H9 (cell line): ENCODE results near the gene PIEZO2. TPM values are rescaled to one million over a fixed set of nuclear protein-coding genes. Genes with fewer than 3 reads are reported as not detected.

Experiments used
- DNase-seq: peaks from one replicate; pipeline ENCODE4 v3.0.0-alpha.2; 2017
- H2AFZ ChIP-seq: one replicate; pipeline ENCODE4 v1.6.1; 2013; ENCODE audit warnings: mild to moderate bottlenecking, low read length, control low read depth, moderate library complexity
- H2AK5ac ChIP-seq: 2 replicates; pipeline ENCODE4 v1.6.1; 2013; ENCODE audit warnings: low read length, control low read depth, mixed read lengths; ENCODE audit not compliant: insufficient read length
- H2BK120ac ChIP-seq: one replicate; pipeline ENCODE4 v1.6.1; 2013; ENCODE audit warnings: low read depth, mild to moderate bottlenecking, low read length, control low read depth, inconsistent platforms; ENCODE audit not compliant: poor library complexity, severe bottlenecking
- H2BK12ac ChIP-seq: 2 replicates; pipeline ENCODE4 v1.6.1; 2013; ENCODE audit warnings: low read length, control low read depth, mixed read lengths, low read depth; ENCODE audit not compliant: insufficient read length
- H2BK15ac ChIP-seq: 2 replicates; pipeline ENCODE4 v1.6.1; 2013; ENCODE audit warnings: low read depth, low read length, control low read depth
- H2BK20ac ChIP-seq: one replicate; pipeline ENCODE4 v1.6.1; 2013; ENCODE audit warnings: low read depth, mild to moderate bottlenecking, low read length, control low read depth, inconsistent platforms; ENCODE audit not compliant: poor library complexity, severe bottlenecking
- H2BK5ac ChIP-seq: 2 replicates; pipeline ENCODE4 v1.6.1; 2013; ENCODE audit warnings: low read length, control low read depth, mixed read lengths; ENCODE audit not compliant: insufficient read length
- H3K14ac ChIP-seq: 2 replicates; pipeline ENCODE4 v1.6.1; 2013; ENCODE audit warnings: low read length, control low read depth; ENCODE audit not compliant: insufficient read depth
- H3K18ac ChIP-seq: 2 replicates; pipeline ENCODE4 v1.6.1; 2013; ENCODE audit warnings: low read depth, mild to moderate bottlenecking, mixed read lengths, low read length, control low read depth; ENCODE audit not compliant: insufficient read length
- H3K23ac ChIP-seq: 2 replicates; pipeline ENCODE4 v1.6.1; 2013; ENCODE audit warnings: low read length, control low read depth, mixed read lengths, low read depth; ENCODE audit not compliant: insufficient read length
- H3K23me2 ChIP-seq: 2 replicates; pipeline ENCODE4 v1.6.1; 2013; ENCODE audit warnings: low read depth, mild to moderate bottlenecking, mixed read lengths, low read length, control low read depth; ENCODE audit not compliant: insufficient read length, poor library complexity, severe bottlenecking
- H3K27ac ChIP-seq: 2 replicates; pipeline ENCODE4 v1.5.1; 2013; ENCODE audit warnings: low read length, control low read depth, mixed read lengths, low read depth; ENCODE audit not compliant: insufficient read length
- H3K27me3 ChIP-seq: 2 replicates; pipeline ENCODE4 v1.6.1; 2013; ENCODE audit warnings: low read length, control low read depth, inconsistent platforms; ENCODE audit not compliant: insufficient read depth
- H3K4ac ChIP-seq: 2 replicates; pipeline ENCODE4 v1.6.1; 2013; ENCODE audit warnings: low read depth, mild to moderate bottlenecking, control low read depth, inconsistent platforms, low read length, moderate library complexity
- H3K4me1 ChIP-seq: 2 replicates; pipeline ENCODE4 v1.6.1; 2013; ENCODE audit warnings: low read length, control low read depth, inconsistent platforms; ENCODE audit not compliant: insufficient read depth
- H3K4me2 ChIP-seq: 2 replicates; pipeline ENCODE4 v1.6.1; 2013; ENCODE audit warnings: low read length, control low read depth, mixed read lengths; ENCODE audit not compliant: insufficient read length, insufficient read depth
- H3K56ac ChIP-seq: 2 replicates; pipeline ENCODE4 v1.6.1; 2013; ENCODE audit warnings: low read depth, mild to moderate bottlenecking, mixed read lengths, low read length, control low read depth; ENCODE audit not compliant: insufficient read length
- H3K79me1 ChIP-seq: 2 replicates; pipeline ENCODE4 v1.6.1; 2013; ENCODE audit warnings: low read depth, mild to moderate bottlenecking, moderate library complexity, low read length, control low read depth, inconsistent platforms; ENCODE audit not compliant: insufficient read depth, poor library complexity, severe bottlenecking
- H3K79me2 ChIP-seq: 2 replicates; pipeline ENCODE4 v1.6.1; 2013; ENCODE audit warnings: low read length, control low read depth, inconsistent platforms; ENCODE audit not compliant: insufficient read depth
- H3K9ac ChIP-seq: 2 replicates; pipeline ENCODE4 v1.6.1; 2013; ENCODE audit warnings: low read length, control low read depth, mixed read lengths; ENCODE audit not compliant: insufficient read length; ENCODE audit errors: extremely low read depth
- H3K9me3 ChIP-seq: one replicate; pipeline ENCODE4 v1.6.1; 2013; ENCODE audit warnings: low read depth, low read length, inconsistent platforms; ENCODE audit not compliant: control insufficient read depth
- H3T11ph ChIP-seq: one replicate; pipeline ENCODE4 v1.6.1; 2013; ENCODE audit warnings: mild to moderate bottlenecking, low read length, control low read depth, inconsistent platforms
- H4K20me1 ChIP-seq: one replicate; pipeline ENCODE4 v1.6.1; 2013; ENCODE audit not compliant: control insufficient read depth, insufficient read length, insufficient read depth
- H4K5ac ChIP-seq: 2 replicates; pipeline ENCODE4 v1.6.1; 2013; ENCODE audit warnings: low read depth, mild to moderate bottlenecking, mixed read lengths, low read length, control low read depth; ENCODE audit not compliant: insufficient read length
- H4K8ac ChIP-seq: replicated peaks from 2 replicates; pipeline ENCODE4 v1.6.1; 2013; ENCODE audit warnings: low read length, control low read depth, mixed read lengths, low read depth; ENCODE audit not compliant: insufficient read length
- H4K91ac ChIP-seq: 2 replicates; pipeline ENCODE4 v1.6.1; 2013; ENCODE audit warnings: low read depth, mild to moderate bottlenecking, moderate library complexity, mixed read lengths, low read length, control low read depth; ENCODE audit not compliant: insufficient read length
- H3K27ac Mint-ChIP-seq, 3 experiments: 2 replicates in 2 of 3; 3 replicates in 1 of 3; pipeline ENCODE4 v1.8.0; 2020 to 2021; ENCODE audit warnings: mixed read lengths in 3 of 3, mild to moderate bottlenecking in 1 of 3, moderate library complexity in 1 of 3
- H3K27me3 Mint-ChIP-seq: 2 replicates; pipeline ENCODE4 v1.8.0; 2021; ENCODE audit warnings: low read depth, mild to moderate bottlenecking, moderate library complexity, mixed read lengths
- H3K36me3 Mint-ChIP-seq, 3 experiments: 2 replicates in 2 of 3; 3 replicates in 1 of 3; pipeline ENCODE4 v1.8.0; 2020 to 2021; ENCODE audit warnings: low read depth in 3 of 3, mixed read lengths in 3 of 3; ENCODE audit not compliant: insufficient read depth in 1 of 3
- H3K4me1 Mint-ChIP-seq, 2 experiments: 2 replicates each; pipeline ENCODE4 v1.8.0; 2020; ENCODE audit warnings: mixed read lengths in 2 of 2
- H3K4me3 Mint-ChIP-seq, 2 experiments: 2 replicates in 1 of 2; 3 replicates in 1 of 2; pipeline ENCODE4 v1.8.0; 2020 to 2021; ENCODE audit warnings: mild to moderate bottlenecking in 2 of 2, mixed read lengths in 2 of 2, moderate library complexity in 1 of 2
- H3K9me3 Mint-ChIP-seq, 2 experiments: 2 replicates in 1 of 2; 3 replicates in 1 of 2; pipeline ENCODE4 v1.8.0; 2020; ENCODE audit warnings: mild to moderate bottlenecking in 2 of 2, mixed read lengths in 2 of 2, moderate library complexity in 1 of 2
- WGBS: extraction: QIAGEN DNeasy Blood & Tissue Kit; methylation state at CpG from one replicate; pipeline ENCODE4 v1.1.7; 2013; ENCODE audit warnings: missing lambda C conversion rate, low lambda C conversion rate, mixed read lengths; ENCODE audit not compliant: insufficient read length; ENCODE audit errors: extremely low coverage; 5-methylcytosine and 5-hydroxymethylcytosine counted together
- total RNA-seq: library from RNA; stranded (reverse); gene quantifications from 2 replicates; pipeline ENCODE4 v1.2.1, GENCODE V29; 2021
- TF ChIP-seq, protein P1 (sequence below): fragments of 200-600 bp; sonication (generic); conservative IDR thresholded peaks from 3 replicates; pipeline ENCODE4 v1.8.0; 2021; ENCODE audit warnings: antibody characterized with exemption, mild to moderate bottlenecking

PIEZO2 gene
- total RNA-seq, 1 experiment from 2014 or later, result 3.9 TPM

DNA sequence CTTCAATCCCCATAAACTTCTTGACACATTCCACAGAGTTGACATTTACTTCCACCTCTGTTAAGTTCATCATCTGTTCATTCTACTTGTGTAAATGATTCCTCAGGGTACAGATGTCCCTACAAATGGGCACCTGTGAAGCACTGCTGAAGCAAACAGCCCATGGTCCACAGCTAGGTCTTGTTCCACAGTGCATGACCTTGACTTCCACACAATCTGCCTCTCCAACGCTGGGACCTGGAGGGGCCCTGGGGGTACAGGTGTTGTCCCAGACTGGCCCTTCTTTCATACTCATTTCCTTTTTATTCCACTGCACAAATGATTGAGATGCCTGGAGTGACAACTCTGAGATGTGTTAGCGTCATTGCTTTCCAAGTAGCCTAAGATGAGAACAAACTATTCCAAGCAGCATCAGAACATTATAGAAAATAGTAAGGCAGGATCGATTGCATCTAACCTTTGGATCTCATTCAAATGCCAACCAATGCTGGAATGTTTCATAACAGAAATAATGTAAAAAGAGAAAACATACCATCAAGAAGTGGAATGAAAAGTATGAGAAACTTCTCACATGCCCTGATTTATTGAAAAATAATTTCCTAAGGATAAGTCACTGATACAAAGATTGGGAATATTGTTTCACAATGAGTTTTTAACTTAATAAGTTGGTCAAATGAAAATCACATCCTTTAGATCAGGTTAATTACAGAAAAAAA, 31.2 kb downstream of the PIEZO2 start:
- H3K4me1 ChIP-seq, result no peaks in the 10 kb centered on the region
- no peak overlapping the region for H4K5ac ChIP-seq
- no peaks in the 10 kb centered on the region for H3K9me3 Mint-ChIP-seq
- H2BK5ac ChIP-seq, result no peak overlapping the region
- H2AFZ ChIP-seq, result no peak overlapping the region
- no peak overlapping the region for H3K27ac Mint-ChIP-seq
- no peak overlapping the region for H3K27ac ChIP-seq
- H3K18ac ChIP-seq, result no peak overlapping the region
- no peak overlapping the region for H2BK15ac ChIP-seq
- no peak overlapping the region for H2BK20ac ChIP-seq
- H3K27me3 Mint-ChIP-seq, result no peaks in the 10 kb centered on the region; the same call in 1 of the 2 replicates
- TF ChIP-seq, protein P1, sequence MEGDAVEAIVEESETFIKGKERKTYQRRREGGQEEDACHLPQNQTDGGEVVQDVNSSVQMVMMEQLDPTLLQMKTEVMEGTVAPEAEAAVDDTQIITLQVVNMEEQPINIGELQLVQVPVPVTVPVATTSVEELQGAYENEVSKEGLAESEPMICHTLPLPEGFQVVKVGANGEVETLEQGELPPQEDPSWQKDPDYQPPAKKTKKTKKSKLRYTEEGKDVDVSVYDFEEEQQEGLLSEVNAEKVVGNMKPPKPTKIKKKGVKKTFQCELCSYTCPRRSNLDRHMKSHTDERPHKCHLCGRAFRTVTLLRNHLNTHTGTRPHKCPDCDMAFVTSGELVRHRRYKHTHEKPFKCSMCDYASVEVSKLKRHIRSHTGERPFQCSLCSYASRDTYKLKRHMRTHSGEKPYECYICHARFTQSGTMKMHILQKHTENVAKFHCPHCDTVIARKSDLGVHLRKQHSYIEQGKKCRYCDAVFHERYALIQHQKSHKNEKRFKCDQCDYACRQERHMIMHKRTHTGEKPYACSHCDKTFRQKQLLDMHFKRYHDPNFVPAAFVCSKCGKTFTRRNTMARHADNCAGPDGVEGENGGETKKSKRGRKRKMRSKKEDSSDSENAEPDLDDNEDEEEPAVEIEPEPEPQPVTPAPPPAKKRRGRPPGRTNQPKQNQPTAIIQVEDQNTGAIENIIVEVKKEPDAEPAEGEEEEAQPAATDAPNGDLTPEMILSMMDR, result no peak
- H3K79me2 ChIP-seq, result no peaks in the 10 kb centered on the region
- H3K27me3 ChIP-seq, result no peaks in the 10 kb centered on the region
- no peaks in the 10 kb centered on the region for H3K9me3 ChIP-seq
- no peaks in the 10 kb centered on the region for H4K20me1 ChIP-seq
- no CpG with 5 or more reads among the region's 3 CpGs for WGBS
- no peak overlapping the region for H2BK120ac ChIP-seq
- H4K91ac ChIP-seq, result no peak overlapping the region
- H3K23ac ChIP-seq, result no peak overlapping the region
- no peak for DNase-seq
- H3K4ac ChIP-seq, result no peak overlapping the region
- peaks cover 6% of the 10 kb centered on the region in 2 experiments for H3K4me1 Mint-ChIP-seq
- H2AK5ac ChIP-seq, result no peak overlapping the region
- H2BK12ac ChIP-seq, result no peak overlapping the region
- H3T11ph ChIP-seq, result no peak overlapping the region
- H3K36me3 Mint-ChIP-seq, result no peaks in the 10 kb centered on the region; a peak in 2 of 7 replicates
- no peak overlapping the region for H3K4me2 ChIP-seq
- no peaks in the 10 kb centered on the region for H3K79me1 ChIP-seq
- no peak overlapping the region for H3K4me3 Mint-ChIP-seq
- no peak overlapping the region for H3K14ac ChIP-seq
- H3K23me2 ChIP-seq, result no peaks in the 10 kb centered on the region
- no peak overlapping the region for H4K8ac ChIP-seq
- H3K9ac ChIP-seq, result no peak overlapping the region
- H3K56ac ChIP-seq, result no peak overlapping the region
